ENCODE data around the gene SDR42E1.

DNA sequence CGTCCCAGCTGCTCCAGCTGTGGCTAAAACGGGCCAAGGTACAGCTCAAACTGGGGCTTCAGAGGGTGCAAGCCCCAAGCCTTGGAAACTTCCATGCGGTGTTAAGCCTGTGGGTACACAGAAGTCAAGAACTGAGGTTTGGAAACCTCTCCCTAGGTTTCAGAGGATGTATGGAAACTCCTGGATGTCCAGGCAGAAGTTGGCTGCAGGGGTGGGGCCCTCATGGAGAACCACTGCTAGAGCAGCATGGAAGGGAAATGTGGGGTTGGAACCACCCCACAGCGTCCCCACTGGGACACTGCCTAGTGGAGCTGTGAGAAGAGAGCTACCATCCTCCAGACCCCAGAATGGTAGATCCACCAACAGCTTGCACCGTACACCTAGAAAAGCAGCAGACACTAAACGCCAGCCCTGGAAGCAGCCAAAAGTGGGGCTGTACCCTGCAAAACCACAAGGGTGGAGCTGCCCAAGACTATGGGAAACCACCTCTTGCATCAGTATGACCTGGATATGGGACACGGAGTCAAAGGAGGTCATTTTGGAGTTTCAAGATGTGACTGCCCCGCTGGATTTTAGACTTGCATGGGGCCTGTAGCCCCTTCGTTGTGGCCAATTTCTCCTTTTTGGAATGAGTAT is 2.2 kb downstream of the SDR42E1 start:
- TF ChIP-seq, protein P1, sequence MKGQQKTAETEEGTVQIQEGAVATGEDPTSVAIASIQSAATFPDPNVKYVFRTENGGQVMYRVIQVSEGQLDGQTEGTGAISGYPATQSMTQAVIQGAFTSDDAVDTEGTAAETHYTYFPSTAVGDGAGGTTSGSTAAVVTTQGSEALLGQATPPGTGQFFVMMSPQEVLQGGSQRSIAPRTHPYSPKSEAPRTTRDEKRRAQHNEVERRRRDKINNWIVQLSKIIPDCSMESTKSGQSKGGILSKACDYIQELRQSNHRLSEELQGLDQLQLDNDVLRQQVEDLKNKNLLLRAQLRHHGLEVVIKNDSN (CRISPR knock-in tag; IDR thresholded peaks at IDR 0.05): no peak
- TF ChIP-seq, protein P2, sequence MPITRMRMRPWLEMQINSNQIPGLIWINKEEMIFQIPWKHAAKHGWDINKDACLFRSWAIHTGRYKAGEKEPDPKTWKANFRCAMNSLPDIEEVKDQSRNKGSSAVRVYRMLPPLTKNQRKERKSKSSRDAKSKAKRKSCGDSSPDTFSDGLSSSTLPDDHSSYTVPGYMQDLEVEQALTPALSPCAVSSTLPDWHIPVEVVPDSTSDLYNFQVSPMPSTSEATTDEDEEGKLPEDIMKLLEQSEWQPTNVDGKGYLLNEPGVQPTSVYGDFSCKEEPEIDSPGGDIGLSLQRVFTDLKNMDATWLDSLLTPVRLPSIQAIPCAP (CRISPR knock-in tag; IDR thresholded peaks at IDR 0.05): no peak
- TF ChIP-seq TCF7 (CRISPR knock-in tag; IDR thresholded peaks at IDR 0.05; ENCODE audit: low read depth) (no peak), JUN (CRISPR knock-in tag; IDR thresholded peaks at IDR 0.05) (no peak), ATF1 (CRISPR knock-in tag; IDR thresholded peaks at IDR 0.05) (no peak), ETV6 (CRISPR knock-in tag; IDR thresholded peaks at IDR 0.05) (no peak), ZBTB21 (CRISPR knock-in tag; IDR thresholded peaks at IDR 0.05; ENCODE audit: borderline replicate concordance) (no peak), SMAD3 (CRISPR knock-in tag; IDR thresholded peaks at IDR 0.05; ENCODE audit: borderline replicate concordance) (no peak)
- TF ChIP-seq, protein P3, sequence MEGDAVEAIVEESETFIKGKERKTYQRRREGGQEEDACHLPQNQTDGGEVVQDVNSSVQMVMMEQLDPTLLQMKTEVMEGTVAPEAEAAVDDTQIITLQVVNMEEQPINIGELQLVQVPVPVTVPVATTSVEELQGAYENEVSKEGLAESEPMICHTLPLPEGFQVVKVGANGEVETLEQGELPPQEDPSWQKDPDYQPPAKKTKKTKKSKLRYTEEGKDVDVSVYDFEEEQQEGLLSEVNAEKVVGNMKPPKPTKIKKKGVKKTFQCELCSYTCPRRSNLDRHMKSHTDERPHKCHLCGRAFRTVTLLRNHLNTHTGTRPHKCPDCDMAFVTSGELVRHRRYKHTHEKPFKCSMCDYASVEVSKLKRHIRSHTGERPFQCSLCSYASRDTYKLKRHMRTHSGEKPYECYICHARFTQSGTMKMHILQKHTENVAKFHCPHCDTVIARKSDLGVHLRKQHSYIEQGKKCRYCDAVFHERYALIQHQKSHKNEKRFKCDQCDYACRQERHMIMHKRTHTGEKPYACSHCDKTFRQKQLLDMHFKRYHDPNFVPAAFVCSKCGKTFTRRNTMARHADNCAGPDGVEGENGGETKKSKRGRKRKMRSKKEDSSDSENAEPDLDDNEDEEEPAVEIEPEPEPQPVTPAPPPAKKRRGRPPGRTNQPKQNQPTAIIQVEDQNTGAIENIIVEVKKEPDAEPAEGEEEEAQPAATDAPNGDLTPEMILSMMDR (IDR thresholded peaks at IDR 0.05): no peak
- TF ChIP-seq, protein P4, sequence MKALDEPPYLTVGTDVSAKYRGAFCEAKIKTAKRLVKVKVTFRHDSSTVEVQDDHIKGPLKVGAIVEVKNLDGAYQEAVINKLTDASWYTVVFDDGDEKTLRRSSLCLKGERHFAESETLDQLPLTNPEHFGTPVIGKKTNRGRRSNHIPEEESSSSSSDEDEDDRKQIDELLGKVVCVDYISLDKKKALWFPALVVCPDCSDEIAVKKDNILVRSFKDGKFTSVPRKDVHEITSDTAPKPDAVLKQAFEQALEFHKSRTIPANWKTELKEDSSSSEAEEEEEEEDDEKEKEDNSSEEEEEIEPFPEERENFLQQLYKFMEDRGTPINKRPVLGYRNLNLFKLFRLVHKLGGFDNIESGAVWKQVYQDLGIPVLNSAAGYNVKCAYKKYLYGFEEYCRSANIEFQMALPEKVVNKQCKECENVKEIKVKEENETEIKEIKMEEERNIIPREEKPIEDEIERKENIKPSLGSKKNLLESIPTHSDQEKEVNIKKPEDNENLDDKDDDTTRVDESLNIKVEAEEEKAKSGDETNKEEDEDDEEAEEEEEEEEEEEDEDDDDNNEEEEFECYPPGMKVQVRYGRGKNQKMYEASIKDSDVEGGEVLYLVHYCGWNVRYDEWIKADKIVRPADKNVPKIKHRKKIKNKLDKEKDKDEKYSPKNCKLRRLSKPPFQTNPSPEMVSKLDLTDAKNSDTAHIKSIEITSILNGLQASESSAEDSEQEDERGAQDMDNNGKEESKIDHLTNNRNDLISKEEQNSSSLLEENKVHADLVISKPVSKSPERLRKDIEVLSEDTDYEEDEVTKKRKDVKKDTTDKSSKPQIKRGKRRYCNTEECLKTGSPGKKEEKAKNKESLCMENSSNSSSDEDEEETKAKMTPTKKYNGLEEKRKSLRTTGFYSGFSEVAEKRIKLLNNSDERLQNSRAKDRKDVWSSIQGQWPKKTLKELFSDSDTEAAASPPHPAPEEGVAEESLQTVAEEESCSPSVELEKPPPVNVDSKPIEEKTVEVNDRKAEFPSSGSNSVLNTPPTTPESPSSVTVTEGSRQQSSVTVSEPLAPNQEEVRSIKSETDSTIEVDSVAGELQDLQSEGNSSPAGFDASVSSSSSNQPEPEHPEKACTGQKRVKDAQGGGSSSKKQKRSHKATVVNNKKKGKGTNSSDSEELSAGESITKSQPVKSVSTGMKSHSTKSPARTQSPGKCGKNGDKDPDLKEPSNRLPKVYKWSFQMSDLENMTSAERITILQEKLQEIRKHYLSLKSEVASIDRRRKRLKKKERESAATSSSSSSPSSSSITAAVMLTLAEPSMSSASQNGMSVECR (CRISPR knock-in tag; IDR thresholded peaks at IDR 0.05; ENCODE audit: borderline replicate concordance): no peak
- TF ChIP-seq, protein P5, sequence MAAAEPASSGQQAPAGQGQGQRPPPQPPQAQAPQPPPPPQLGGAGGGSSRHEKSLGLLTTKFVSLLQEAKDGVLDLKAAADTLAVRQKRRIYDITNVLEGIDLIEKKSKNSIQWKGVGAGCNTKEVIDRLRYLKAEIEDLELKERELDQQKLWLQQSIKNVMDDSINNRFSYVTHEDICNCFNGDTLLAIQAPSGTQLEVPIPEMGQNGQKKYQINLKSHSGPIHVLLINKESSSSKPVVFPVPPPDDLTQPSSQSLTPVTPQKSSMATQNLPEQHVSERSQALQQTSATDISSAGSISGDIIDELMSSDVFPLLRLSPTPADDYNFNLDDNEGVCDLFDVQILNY (CRISPR knock-in tag; IDR thresholded peaks at IDR 0.05): no peak
- TF ChIP-seq, protein P6, sequence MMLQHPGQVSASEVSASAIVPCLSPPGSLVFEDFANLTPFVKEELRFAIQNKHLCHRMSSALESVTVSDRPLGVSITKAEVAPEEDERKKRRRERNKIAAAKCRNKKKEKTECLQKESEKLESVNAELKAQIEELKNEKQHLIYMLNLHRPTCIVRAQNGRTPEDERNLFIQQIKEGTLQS (CRISPR knock-in tag; conservative IDR thresholded peaks at IDR 0.05): no peak
